HEK293T (cell line): Measurements from ENCODE around the gene CCDC201.

Source experiments
- BHLHE40 ChIP-seq: fragments of 450-650 bp; IDR thresholded peaks from 2 replicates; pipeline ENCODE4 v1.6.1; 2016; ENCODE audit warnings: mild to moderate bottlenecking, moderate library complexity, borderline replicate concordance
- HDGF ChIP-seq: fragments of 450-650 bp; IDR thresholded peaks from 2 replicates; pipeline ENCODE4 v1.6.1; 2017; ENCODE audit warnings: antibody characterized with exemption, borderline replicate concordance
- SP1 ChIP-seq: fragments of 450-650 bp; IDR thresholded peaks from 2 replicates; pipeline ENCODE4 v1.6.1; 2017

GRCh38 chr7:45917658-45918057, 44.8 kb upstream of the CCDC201 start:
- TF ChIP-seq BHLHE40 (no peak), HDGF (no peak), SP1 (no peak)
